Activated CD8-positive, alpha-beta T cell treated with anti-CD3 and anti-CD28 coated beads for 36 hours (primary cell): Measurements from ENCODE around the gene C22orf42. TPM values are rescaled to one million over a fixed set of nuclear protein-coding genes. Genes with fewer than 3 reads are reported as not detected.
A peak's percentile ranks its signal among the peaks of the same experiment; 100 is the strongest.
"Not testable (repeated sequence)": the region's sequence is repeated elsewhere in the genome, so short reads cannot be mapped to it uniquely, and the experiment has no call there.

Source experiments
- ATAC-seq: fragments of 200-7000 bp; cut with Tn5 transposase; one replicate; pipeline ENCODE4 v1.10.0; 2021; ENCODE audit warnings: mild to moderate bottlenecking, moderate library complexity
- CTCF ChIA-PET: fragments of 350-600 bp; sonication (Branson Sonifier 250); formaldehyde crosslinking; loops from one replicate; lab custom pipeline; 2021; ENCODE audit warnings: antibody characterized with exemption; lab: Charles Lee
- POLR2A ChIA-PET: fragments of 350-600 bp; sonication (Branson Sonifier 250); formaldehyde crosslinking; loops from one replicate; lab custom pipeline; 2021; ENCODE audit warnings: antibody characterized with exemption; lab: Charles Lee
- DNase-seq: peaks from one replicate; pipeline ENCODE4 v3.0.0-alpha.2; 2020
- H3K27ac Mint-ChIP-seq: one replicate; pipeline ENCODE4 v1.8.0; 2021; ENCODE audit warnings: mild to moderate bottlenecking, mixed read lengths
- H3K27me3 Mint-ChIP-seq: one replicate; pipeline ENCODE4 v1.8.0; 2021; ENCODE audit warnings: mixed read lengths
- H3K36me3 Mint-ChIP-seq: one replicate; pipeline ENCODE4 v1.8.0; 2021; ENCODE audit warnings: low read depth, mixed read lengths
- H3K4me1 Mint-ChIP-seq: one replicate; pipeline ENCODE4 v1.8.0; 2021; ENCODE audit warnings: low read depth, mixed read lengths
- H3K4me3 Mint-ChIP-seq: one replicate; pipeline ENCODE4 v1.8.0; 2021; ENCODE audit warnings: mild to moderate bottlenecking, moderate library complexity, mixed read lengths
- H3K9me3 Mint-ChIP-seq: one replicate; pipeline ENCODE4 v1.8.0; 2021; ENCODE audit warnings: mixed read lengths
- intact Hi-C: fragments of 100-400 bp; cut with micrococcal nuclease; formaldehyde crosslinking; loops from one replicate; pipeline ENCODE4 v1.10.0; 2022
- total RNA-seq, 2 experiments: library from RNA; stranded (reverse); gene quantifications; one replicate each; pipeline ENCODE4 v1.2.3, GENCODE V29; 2021
- TF ChIP-seq, protein P1 (sequence below): fragments of 200-600 bp; IDR thresholded peaks from one replicate; pipeline ENCODE4 v1.8.0; 2022; ENCODE audit warnings: antibody characterized with exemption, mild to moderate bottlenecking

C22orf42 gene
- total RNA-seq, 2 experiments from 2014 or later: not detected

DNA sequence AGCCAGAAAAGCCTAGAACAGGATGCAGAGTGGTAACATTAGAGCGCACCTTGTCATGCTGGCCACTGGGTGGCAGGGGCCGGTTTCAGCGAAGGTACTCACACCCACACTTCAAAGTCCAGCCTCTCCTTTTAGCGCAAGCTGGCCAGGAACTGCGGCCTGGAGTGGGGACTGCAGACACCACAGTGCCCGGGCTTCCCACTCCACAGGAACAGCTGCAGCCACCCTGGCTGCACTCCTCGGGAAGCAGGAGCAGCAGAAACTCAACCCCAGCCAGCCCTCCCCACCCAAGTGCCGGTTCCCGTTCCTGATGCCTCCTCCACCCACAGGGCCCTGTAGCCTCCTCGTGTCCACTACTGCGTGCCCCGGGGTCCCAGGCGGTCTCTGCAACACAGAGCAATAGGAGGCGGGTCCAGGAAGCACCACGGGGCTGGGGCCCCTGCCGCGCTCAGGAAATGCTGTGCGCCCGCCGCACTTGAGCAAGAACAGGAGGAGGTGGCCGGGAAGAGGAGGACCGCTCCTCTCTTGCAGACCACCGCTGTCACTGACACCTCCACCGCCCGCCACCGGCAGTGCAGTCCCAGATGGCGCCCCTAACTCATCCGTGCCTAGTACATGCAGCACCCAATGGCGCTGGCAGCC is 43.6 kb upstream of the C22orf42 start:
- peak; percentile 39 for DNase-seq
- intact Hi-C loops: no loop called here
- H3K4me3 Mint-ChIP-seq: peak overlapping the region; percentile 21
- ChIA-PET CTCF (interaction anchor here (0.7 to 2.8 kb wide), 15 partner anchors 10 to 232 kb away, joined by 3 to 16 read pairs (median 3); no protein-coding TSS in a partner anchor), POLR2A (no interaction called here)
- no peak overlapping the region for H3K27ac Mint-ChIP-seq
- peak; percentile 47 for ATAC-seq
- H3K36me3 Mint-ChIP-seq: no peaks in the 10 kb centered on the region
- H3K9me3 Mint-ChIP-seq: no peaks in the 10 kb centered on the region
- TF ChIP-seq, protein P1, sequence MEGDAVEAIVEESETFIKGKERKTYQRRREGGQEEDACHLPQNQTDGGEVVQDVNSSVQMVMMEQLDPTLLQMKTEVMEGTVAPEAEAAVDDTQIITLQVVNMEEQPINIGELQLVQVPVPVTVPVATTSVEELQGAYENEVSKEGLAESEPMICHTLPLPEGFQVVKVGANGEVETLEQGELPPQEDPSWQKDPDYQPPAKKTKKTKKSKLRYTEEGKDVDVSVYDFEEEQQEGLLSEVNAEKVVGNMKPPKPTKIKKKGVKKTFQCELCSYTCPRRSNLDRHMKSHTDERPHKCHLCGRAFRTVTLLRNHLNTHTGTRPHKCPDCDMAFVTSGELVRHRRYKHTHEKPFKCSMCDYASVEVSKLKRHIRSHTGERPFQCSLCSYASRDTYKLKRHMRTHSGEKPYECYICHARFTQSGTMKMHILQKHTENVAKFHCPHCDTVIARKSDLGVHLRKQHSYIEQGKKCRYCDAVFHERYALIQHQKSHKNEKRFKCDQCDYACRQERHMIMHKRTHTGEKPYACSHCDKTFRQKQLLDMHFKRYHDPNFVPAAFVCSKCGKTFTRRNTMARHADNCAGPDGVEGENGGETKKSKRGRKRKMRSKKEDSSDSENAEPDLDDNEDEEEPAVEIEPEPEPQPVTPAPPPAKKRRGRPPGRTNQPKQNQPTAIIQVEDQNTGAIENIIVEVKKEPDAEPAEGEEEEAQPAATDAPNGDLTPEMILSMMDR: peak; percentile 41
- H3K4me1 Mint-ChIP-seq: peaks cover 15% of the 10 kb centered on the region
- H3K27me3 Mint-ChIP-seq: peaks cover 19% of the 10 kb centered on the region

DNA sequence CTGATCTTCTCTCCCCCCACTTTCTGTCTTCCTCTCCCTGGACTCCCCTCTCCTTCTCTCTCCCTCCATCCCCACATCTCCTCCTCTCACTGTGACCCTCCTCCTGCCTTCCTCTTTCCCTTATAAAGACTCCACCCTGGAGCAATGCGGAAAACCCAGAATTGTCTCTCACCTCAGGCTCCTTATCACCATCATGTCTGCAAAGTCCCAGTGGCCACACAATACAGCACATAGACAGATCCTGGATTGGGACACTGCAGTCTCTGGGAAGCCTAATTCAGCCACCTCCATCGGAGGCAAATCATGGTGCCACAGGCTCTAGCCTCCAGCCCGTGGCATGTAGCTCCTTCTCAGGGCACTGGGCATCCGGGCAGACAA is 43.0 kb upstream of the C22orf42 start:
- no peak overlapping the region for H3K27ac Mint-ChIP-seq
- no peak for ATAC-seq
- DNase-seq: no peak
- intact Hi-C loops: no loop called here
- no peaks in the 10 kb centered on the region for H3K9me3 Mint-ChIP-seq
- H3K36me3 Mint-ChIP-seq: no peaks in the 10 kb centered on the region
- ChIA-PET CTCF (interaction anchor here (0.7 to 2.8 kb wide), 15 partner anchors 9 to 232 kb away, joined by 3 to 16 read pairs (median 3); no protein-coding TSS in a partner anchor), POLR2A (no interaction called here)
- peaks cover 19% of the 10 kb centered on the region for H3K27me3 Mint-ChIP-seq
- TF ChIP-seq, protein P1: no peak
- H3K4me3 Mint-ChIP-seq: no peak overlapping the region
- peaks cover 15% of the 10 kb centered on the region for H3K4me1 Mint-ChIP-seq

DNA sequence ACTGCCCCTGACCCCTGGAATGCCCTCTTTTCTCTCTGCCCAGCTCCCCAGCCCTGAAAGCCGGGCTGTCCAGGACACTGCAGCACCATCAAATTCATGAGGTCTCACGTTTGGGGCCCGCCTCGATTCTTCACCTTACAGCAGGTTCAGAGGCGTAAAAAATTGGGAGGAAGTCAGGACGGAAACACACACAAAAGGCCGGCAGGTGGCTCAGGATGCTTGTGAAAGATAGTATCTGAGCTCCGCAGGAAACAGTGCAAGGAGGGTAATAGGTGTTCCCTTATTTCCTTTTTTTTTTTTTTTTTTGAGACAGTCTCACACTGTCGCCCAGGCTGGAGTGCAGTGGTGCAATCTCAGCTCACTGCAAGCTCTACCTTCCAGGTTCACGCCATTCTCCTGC is 41.6 kb upstream of the C22orf42 start:
- Mint-ChIP-seq H3K36me3 (no peaks in the 10 kb centered on the region), H3K4me1 (peaks cover 15% of the 10 kb centered on the region), H3K27ac (no peak overlapping the region), H3K27me3 (peaks cover 23% of the 10 kb centered on the region), H3K4me3 (no peak overlapping the region), H3K9me3 (no peaks in the 10 kb centered on the region)
- CTCF ChIA-PET: interaction anchor here (1.2 to 2.8 kb wide), 2 partner anchors 24 to 65 kb away, joined by 4 to 16 read pairs; no protein-coding TSS in a partner anchor
- TF ChIP-seq, protein P1: no peak
- POLR2A ChIA-PET: no interaction called here
- ATAC-seq: no peak
- intact Hi-C loops: no loop called here
- DNase-seq: peak; percentile 33

DNA sequence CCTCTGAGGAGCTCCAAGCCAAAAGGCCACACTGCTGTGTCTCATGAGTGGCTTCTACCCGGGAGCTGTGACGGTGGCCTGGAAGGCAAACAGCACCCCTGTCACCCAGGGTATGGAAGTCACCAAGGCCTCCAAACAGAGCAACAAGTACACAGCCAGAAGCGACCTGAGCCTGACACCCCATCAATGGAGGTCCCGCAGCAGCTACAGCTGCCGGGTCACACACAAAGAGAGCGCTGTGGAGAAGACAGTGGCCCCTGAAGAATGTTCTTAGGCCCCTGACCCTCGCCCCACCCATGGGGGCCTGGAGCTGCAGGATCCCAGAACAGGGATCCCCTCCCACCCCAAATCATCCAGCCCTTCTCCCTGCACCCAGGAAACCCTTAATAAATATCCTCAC is 40.9 kb upstream of the C22orf42 start:
- TF ChIP-seq, protein P1: no peak
- ChIA-PET POLR2A (no interaction called here), CTCF (interaction anchor here (1.2 to 1.5 kb wide), 2 partner anchors 25 to 66 kb away, joined by 4 read pairs; no protein-coding TSS in a partner anchor)
- Mint-ChIP-seq H3K4me1 (peaks cover 15% of the 10 kb centered on the region), H3K4me3 (no peak overlapping the region), H3K27me3 (peaks cover 23% of the 10 kb centered on the region), H3K27ac (no peak overlapping the region), H3K36me3 (no peaks in the 10 kb centered on the region), H3K9me3 (no peaks in the 10 kb centered on the region)
- DNase-seq (no peak), ATAC-seq (no peak)
- intact Hi-C loops: no loop called here

DNA sequence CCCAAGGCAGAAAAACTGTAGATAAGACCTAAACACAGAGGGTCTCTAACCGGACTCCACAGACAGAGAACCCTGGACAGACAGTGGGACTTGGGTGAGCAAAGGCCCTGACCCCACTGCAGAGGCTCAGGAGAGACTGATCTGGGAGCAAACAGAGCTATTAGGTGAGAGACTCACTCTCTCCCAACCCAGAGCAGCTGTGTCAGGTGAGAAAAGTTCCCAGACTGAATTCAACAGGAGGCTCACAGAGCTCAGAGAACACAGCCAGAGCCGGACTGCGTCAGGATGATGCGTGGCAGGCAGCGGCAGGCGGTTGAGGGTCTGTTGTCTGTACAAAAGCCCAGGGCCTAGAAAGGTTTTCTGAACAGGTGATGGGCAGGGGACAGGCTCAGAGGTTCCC is 40.2 kb upstream of the C22orf42 start:
- no peak for DNase-seq
- TF ChIP-seq, protein P1: no peak
- H3K27me3 Mint-ChIP-seq: peaks cover 20% of the 10 kb centered on the region
- no peak overlapping the region for H3K4me3 Mint-ChIP-seq
- H3K9me3 Mint-ChIP-seq: no peaks in the 10 kb centered on the region
- CTCF ChIA-PET: interaction anchor here (1.5 kb wide), 1 partner anchor 67 kb away, joined by 4 read pairs; no protein-coding TSS in a partner anchor
- H3K27ac Mint-ChIP-seq: no peak overlapping the region
- peaks cover 15% of the 10 kb centered on the region for H3K4me1 Mint-ChIP-seq
- intact Hi-C loops: no loop called here
- H3K36me3 Mint-ChIP-seq: no peaks in the 10 kb centered on the region
- ATAC-seq: no peak
- POLR2A ChIA-PET: no interaction called here

DNA sequence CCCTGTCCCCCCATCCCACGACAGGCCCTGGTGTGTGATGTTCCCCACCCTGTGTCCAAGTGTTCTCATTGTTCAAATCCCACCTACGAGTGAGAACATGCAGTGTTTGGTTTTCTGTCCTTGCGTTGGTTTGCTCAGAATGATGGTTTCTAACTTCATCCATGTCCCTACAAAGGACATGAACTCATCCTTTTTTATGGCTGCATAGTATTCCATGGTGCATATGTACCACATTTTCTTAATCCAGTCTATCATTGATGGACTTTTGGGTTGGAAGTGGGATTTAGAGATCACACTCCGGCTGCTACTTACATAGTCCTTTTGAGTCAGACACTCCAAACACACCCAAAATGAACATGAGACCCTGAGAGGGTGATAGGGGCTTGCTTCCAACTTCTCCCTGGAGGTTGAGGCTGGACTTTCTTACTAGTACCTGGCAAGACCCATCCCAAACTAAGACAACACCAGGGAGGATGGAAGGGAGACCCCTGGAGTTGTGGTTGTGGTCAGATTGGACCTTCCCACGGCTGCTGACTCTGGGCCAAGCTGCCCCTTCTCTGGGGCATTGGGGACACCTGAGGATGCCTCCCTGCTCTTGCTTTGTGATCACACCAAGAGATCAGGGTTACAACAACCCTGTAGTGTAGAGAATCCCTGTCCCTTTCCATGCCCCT is 38.6 kb upstream of the C22orf42 start:
- ATAC-seq, H3K9me3 Mint-ChIP-seq, H3K36me3 Mint-ChIP-seq, H3K4me1 Mint-ChIP-seq, H3K27me3 Mint-ChIP-seq, POLR2A ChIA-PET, CTCF ChIA-PET, intact Hi-C loops, H3K27ac Mint-ChIP-seq, DNase-seq, H3K4me3 Mint-ChIP-seq: not testable (repeated sequence)

DNA sequence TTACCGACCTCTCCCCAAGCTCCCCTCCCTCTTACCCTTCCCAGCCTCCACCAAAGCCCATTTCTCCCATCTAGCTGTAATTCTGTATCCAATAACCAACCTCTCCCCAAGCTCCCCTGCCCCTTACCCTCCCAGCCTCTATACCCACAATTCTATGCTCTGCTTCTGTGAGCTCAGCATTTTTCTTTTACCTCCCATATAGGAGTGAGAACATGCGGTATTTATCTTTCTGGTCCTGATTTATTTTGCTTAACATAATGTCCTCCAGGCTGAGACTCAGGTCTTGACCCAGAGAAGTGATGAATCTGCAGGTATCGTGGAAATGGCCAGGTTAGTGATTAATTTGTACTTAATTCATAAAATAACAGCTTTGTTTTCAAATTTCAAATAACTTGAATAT is 36.8 kb upstream of the C22orf42 start:
- H3K27ac Mint-ChIP-seq, CTCF ChIA-PET, H3K36me3 Mint-ChIP-seq, H3K4me1 Mint-ChIP-seq, H3K9me3 Mint-ChIP-seq, H3K4me3 Mint-ChIP-seq, H3K27me3 Mint-ChIP-seq, ATAC-seq, DNase-seq, intact Hi-C loops: not testable (repeated sequence)
- POLR2A ChIA-PET: interaction anchor here (0.6 kb wide), 1 partner anchor 124 kb away, joined by 3 read pairs; no protein-coding TSS in a partner anchor
